NCI-H146 (cell line): ENCODE data around the gene ZNF484.
"Not testable (repeated sequence)": the region's sequence is repeated elsewhere in the genome, so short reads cannot be mapped to it uniquely, and the experiment has no call there.

ENCODE experiments used
- DNase-seq: peaks from one replicate; lab custom pipeline; 2025; lab: John Stamatoyannopoulos, UW

Gene ZNF484

DNA sequence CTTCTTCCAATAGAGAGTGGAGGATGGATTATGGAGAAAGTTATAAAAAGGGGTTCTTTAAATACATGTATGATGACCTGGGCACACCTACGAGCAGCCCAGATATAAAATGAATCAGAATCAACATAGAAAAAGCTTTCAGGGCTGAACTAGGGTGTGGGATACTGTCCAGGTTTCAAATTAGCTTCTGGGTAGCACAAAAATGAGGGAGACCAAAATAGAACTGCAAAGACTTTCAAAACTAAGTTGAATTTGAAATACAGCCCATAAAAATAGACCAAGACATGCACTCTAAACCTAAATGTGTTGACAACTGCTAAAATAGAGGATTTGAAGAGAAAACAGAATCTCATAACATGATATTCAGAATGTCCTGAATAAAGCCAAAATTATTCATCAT, 17.0 kb downstream of the ZNF484 start:
- DNase-seq = no peak

DNA sequence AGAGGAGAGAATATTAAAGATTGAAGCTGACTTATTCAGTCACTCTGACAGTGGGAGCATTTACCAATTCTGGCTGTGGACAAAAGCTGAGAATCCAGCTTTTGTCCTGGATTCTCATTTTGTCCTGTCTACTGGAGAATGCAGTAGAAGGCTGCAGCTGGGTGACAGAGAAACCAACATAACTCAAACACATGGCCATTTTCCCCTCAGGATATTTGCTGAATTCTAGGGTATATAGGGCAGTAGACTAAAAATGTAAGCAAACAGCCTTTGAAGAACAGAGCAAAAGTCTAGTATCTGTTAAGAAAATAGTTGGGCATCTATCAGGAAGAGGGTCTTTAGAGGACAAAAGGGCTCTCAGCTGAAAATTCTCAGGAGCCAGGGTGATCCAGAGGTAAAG, 20.6 kb downstream of the ZNF484 start:
- no peak for DNase-seq

DNA sequence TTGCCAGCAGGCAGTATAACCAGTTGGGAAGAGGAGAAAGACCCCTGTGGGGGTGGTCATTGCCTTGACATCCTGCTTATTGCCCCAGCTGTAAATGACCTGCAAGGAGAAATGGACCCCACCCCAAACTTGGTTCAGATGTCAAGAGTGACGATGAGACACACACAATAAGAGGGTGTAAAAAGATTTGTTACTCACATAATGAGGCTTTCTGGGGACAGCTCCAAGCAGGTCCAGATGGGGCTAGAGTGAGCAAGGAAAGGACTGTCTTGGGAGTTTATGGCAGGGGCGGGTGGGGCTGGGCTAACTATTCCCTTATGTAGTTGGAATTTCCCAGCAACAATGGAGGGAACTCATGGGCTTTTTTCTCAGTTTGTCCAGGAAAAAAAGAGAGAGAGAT, 24.1 kb downstream of the ZNF484 start:
- no peak for DNase-seq

DNA sequence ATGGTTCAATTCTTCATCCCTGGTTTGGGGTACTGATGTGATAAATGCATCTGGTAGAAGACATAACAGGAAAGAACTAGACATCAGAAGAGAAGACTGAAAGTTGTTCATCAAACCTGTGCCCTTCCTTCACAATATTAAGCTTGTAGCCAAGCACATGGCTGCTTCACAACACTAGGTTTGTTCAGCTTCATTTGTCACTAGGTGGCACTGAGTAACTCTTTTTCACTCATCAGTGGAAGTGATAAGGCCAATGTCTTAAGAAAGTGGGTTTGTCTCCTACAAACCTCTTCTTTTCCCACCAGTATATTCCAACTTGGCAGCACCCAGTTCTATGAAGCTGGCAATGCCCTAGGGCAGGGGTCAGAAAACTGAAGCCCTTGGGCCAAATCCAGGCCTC, 26.9 kb downstream of the ZNF484 start:
- DNase-seq = no peak

DNA sequence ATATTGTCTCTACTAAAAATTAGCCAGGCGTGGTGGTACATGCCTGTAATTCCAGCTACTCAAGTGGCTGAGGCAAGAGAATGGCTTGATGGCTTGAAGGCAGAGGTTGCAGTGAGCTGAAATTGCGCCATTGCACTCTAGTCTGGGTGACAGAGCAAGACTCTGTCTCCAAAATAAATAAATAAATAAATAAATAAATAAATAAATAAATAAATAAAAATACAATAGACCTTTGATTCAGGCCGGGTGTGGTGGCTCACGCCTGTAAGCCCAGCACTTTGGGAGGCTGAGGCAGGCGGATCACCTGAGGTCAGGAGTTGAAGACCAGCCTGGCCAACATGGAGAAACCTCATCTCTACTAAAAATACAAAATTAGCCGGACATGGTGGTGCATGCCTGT, 29.1 kb downstream of the ZNF484 start:
- DNase-seq = not testable (repeated sequence)

DNA sequence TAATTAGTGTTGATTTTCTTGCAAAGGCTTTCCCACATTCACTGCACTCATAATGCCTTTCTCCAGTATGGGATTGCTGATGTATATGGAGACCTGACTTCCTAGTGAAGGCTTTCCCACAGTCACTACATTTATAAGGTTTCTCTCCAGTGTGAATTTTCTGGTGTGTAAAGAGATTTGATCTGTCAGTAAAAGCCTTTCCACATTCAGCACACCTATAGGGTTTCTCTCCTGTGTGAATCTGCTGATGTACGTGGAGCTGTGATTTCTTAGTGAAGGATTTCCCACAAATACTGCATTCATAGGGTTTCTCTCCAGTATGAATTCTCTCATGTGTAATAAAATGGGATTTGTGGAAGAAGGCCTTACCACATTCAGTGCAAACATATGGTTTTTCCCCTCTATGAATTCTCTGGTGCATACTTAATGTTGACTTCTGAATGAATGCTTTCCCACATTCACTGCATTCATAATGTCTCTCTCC, 31.1 kb downstream of the ZNF484 start:
- DNase-seq = no peak

DNA sequence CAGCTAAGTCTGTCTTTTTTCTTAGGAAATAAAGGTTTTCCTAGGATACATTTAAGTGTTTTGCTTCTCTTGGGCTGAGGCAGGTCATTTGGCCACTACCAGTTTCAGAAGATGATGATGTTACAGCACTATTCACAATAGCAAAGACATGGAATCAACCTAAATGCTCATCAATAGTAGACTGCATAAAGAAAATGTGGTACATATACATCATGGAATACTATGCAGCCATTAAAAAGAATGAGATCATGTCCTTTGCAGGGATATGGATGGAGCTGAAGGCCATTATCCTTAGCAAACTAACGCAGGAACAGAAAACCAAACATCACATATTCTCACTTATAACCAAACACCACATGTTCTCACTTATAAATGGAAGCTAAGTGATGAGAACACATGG, 39.4 kb downstream of the ZNF484 start:
- not testable (repeated sequence) for DNase-seq

DNA sequence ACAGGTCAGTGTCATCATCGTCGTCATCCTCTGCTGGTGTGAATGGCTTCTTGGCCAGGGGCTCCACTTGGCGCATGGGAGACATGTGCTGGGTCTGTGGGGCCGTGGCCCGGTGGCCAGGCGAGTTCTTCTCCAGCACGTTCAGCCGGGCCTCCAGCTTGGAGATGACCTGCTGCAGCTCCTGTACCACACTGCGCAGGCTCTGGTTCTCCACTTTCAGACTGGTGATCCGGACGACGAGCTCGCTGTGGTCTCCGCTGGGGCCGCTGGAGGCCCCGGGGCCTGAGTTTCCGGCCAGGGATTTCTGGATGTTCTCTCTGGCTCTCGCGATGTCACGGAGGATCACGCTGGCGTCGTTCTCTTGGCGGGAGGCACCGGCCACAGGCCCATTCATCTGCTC, 40.6 kb downstream of the ZNF484 start:
- DNase-seq = no peak

DNA sequence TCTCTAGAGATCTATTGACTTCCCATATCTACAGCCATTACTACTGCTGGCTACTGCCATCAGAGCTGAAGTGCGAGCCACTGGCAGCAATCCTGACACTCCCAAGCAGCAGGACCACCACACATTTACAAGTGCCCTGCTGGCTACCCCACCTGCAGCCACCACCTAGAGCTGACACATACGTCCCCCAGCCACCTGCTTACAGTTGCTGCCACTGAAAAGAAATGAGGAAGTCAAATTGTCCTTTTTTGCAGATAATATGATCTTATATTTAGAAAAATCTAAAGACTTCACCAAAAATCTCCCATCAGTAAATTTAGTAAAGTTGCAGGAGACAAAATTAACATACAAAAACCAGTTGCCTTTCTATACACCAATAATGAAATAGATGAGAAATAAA, 48.4 kb downstream of the ZNF484 start:
- DNase-seq = no peak

DNA sequence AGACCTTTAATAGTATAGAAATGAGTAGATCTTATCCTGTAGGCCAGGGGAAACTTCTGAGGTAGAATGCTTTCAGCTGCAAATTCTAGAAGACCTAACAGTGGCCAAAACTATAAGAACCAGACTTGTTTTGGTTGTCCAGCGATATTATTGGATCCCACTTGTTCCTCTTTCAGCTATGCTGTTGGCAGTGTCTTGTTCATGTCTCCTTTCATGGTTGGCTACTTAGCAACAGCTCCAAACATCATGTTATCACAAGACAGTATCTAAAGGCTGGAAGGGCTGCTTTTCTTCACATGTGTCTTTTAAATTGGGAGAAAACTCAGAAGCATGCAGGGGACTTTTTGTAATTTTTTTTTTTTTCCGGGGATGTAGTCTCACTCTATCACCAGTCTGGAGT, 52.8 kb downstream of the ZNF484 start:
- not testable (repeated sequence) for DNase-seq

DNA sequence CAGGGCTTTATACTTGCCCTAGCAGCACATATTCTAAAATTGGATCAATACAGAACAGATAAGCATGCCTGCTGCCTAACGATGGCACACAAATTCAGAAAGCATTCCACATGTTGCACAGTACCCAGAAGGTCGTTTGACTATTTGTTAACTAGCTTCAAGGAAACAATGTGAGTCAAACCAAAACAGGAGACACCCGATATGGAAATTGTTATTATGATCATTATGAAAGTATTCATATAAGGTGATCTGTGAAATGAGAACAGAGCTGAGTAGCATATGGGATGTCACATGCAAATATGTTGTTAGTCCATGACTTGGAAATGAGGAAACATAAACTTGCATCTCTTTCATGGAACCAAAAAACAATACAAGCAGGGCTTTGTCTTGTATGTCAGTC, 56.9 kb downstream of the ZNF484 start:
- DNase-seq = no peak

DNA sequence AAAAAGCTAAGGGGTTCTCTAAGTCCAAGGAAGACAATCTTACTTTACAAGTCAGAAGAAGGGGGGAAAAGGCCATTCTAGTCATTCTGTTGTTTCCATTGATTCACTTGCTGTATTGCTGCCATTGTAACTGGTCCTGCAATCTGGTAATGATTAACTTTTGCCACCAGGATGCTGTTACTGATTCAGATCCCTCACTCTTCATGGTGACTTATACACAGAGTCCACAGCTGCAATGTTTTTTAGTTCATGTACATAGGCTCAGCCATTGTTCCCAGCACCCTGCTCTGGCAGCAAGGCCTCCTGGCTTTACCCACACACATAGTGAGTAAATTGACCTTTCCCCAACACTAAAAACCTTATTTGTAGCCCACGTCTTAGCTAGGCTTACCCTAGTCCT, 57.9 kb downstream of the ZNF484 start:
- not testable (repeated sequence) for DNase-seq

DNA sequence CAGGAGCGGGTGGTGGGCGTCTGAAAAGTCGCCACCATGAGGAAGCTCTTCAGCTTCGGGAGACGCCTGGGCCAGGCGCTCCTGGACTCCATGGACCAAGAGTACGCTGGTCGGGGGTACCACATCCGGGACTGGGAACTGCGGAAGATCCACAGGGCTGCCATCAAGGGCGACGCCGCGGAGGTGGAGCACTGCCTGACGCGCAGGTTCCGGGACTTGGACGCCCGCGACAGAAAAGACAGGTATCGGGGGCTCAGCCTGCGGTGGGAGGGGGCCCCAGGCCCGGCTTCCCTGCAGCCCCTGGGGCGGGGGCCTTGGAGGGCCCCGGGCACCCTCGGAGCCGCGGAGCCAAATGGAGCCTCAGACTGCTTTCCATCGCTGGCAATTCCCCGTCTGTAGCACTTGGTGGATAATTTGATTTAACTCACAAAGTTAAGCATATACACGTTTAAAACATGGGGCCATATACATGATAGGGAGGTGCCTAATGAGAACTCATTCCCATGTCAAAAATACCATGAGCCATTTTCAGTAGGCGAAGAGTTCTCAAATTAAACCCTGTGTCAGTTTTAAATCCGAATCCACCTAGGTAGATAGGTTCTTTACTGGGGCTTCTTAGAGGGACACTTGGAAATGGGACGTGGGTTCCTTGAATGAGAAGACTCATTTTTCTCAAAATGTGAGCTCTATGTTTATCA, 68.1 kb downstream of the ZNF484 start:
- DNase-seq = peak; percentile 35

DNA sequence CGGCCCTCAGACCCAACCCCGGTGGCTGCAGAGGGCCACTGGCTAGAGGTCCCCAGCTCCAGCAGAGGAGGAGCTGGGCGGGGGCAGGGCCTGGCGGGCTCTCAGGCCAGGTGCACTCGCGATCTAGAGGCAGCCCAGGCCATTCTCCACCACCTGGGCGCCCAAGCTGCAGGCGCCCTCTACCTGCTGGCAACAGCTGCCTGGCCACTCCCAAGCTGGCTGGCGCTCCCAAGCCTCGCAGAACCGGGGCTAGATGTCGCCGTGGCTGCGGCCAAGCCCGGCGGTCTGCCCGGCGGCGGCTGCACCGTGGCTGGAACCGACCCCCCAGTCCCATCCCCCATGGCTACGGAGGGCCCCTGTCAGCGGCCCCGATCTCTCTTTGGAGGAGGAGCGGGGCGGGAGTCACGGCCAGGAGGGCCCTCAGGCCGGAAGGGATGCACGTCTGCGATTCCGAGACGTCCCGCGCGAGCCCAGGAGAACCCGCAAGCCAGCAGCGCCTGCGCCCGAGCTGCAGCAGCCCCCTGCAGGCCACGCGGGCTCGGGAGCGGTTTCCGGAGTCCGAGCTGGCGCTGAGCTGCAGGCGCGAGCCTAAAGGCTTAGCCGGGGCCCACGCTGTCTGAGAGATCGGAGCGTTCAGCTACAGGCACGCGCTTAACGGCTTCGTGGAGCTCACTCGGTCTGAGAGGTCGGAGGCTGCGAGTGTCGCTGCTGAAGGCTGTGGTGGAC, 68.9 kb downstream of the ZNF484 start:
- peak; percentile 86 for DNase-seq

DNA sequence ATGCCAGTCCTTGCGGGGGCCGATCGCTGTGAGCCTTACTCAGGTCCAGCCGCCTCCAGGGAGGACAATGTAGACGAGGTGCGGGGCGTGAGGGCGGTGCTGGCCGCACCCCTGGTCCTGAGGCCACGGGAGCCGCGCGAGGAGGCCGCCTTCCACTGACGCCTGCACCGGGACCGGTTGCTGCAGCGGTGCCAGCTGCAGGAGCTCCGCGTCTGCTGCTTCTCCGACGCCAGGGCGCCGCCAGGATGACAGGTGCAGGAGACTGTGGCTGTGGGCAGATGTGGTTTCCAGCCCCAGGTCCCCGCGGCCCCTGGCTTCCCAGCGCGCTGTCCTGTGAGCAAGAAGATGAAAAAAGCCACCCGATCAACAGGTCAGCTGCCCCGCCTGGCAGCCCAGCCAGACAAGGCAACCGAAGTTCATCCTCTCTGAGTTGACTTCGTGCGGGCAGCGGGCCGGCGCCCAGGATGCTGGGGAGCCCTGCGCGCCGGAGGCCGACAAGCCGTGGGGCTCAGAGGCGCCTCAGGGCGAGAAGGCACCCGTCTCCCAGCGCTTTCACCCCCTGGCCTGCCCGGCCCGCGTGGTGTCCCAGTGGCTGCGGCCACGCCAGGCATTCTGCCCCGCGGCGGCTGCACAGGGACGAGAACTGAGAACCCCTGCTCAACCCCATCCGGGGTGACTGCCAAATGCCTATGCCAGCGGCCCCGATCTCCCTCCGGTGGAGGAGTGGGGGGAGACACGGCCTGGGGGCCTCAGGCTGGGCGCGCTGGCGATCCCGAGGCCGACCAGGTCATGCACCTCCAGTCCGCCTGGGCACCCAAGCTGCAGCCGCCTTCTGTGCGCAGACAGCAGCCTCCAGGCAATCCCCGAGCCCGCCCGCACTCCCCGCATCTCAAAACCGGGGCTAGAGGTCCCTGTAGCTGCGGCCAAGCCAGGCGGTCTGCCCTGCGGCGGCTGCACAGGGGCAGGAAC, 69.8 kb downstream of the ZNF484 start:
- DNase-seq = peak; percentile 63

DNA sequence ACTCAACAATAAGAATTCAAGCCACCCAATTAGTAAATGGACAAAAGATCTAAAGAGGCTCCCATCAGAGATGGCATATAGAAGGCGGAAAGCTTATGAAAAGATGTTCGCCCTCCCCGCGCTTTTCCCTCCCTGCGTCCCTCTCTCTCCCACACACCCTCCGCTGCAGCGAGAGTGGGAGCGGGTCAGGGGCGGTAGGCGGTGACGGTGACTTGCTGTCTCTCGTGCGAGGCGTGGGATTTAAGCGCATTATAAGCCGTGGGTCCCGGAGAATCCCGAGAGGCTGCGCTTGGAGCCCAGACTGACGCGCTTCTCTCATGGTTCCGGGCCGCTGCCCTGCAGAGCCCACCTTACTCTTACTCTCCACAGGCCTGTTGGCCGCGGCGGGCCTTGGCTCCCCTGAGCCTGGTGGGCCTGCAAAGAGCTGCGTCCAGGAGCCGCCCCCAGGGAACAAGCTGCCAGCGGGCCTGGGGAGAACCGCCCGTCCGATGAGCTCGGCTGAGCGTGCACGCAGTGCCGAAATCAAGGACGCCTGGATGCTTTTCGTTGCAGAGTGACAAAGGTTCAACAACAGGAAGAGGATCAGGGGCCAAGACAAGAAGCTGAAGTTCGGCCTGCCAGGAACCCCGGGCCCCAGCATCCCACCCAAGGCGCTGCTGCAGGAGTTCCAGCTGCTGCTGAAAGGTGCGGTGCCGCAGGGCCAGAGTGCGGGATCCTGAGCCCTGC, 70.6 kb downstream of the ZNF484 start:
- no peak for DNase-seq

DNA sequence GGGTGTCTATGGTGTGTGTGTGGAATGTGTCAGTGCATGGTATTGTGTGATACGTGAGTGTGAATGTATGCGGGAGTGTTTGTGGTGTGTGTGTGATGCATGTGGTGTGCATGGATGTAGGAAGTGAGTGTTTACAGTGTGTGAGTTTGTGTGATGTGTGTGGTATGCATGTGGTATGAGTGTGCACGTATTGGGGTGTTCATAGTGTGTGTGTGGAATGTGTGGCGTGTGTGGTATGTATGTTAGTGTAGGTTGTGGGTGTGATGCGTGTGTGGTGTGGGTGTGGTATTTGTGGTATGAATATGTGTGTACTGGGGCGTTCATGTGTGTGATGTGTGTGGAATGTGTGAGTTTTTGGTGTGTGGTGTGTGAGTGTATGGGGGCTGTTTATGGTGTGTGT, 73.1 kb downstream of the ZNF484 start:
- no peak for DNase-seq

DNA sequence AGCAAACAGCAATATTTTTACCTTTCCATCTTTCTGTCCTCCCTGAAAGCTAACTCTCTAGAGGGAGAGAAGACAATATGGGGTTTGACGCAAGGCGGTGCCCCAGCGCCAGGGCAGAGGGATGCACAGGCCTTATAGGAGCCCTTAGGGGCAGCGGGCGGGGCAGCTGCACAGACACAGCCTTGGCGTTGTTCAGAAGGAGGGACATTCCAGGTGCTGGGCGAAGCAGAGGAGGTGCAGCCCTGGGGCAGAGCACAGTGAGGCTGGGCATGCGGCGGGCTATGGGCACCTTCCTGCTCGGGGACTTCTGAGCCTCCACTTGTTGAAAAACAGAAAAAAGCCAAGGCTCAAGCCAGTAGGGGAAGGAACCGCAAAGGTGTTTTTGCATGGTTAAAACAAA, 79.5 kb downstream of the ZNF484 start:
- no peak for DNase-seq

DNA sequence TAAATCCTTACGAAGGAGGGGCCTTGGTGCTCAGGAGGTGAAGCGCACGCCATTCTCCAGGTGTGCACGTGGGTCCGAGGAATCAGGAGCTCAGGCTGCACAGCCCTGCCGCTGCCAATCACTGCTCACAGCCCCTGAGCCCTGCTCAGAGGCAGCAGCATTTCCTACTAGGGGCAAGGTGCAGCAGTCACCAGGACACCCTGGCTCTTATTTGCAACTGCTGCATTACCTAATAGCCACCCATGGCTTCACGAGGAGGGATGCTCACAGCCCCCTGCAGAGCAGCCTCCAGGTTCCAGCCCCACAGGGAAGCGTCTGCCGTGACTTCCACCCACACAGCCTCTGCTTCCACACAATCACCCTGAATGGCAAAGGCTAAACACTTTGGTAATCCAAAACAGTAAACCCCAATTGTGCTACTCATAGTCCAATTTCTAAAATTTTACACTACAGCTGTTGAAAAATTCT, 81.5 kb downstream of the ZNF484 start:
- DNase-seq = peak; percentile 28

DNA sequence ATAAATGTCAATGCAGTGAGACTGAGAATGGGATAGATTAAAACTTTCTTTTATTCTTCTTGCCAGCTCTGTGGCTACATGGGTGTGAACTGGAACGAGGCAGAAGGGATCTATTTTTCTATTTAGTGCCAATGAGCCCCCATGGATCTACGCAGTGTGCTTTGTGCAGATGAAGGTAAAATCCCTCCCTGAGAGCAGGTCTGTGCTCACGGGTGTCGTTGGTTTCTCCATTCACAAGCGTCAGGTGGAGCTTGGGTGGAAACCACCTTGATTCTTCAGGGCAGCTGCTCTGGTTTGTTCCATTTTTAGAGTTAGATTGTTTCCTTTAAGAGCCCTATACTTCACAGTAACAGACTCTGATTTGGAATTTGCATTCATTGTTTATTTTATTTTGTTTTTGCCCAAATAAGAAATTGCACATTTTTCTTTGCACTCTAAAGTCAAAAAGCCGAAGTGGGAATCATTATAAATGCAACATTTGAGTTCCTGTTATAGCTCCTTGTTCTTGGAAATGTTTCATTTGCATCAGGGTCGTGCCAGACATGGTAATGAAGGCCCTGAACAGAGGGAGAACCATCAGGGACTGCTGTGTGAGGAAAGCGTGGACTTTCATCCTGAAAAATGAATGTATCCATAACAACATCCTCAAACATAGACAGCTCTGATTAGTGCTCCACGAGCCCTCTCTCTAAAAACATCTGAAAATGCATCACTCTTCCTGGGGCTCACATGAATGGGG, 82.1 kb downstream of the ZNF484 start:
- DNase-seq = no peak
